Epithelial cell of esophagus (primary cell): ENCODE measurements around the gene ZNF844.
"Not testable (repeated sequence)": the region's sequence is repeated elsewhere in the genome, so short reads cannot be mapped to it uniquely, and the experiment has no call there.

ENCODE experiments used
- DNase-seq: peaks from one replicate; pipeline ENCODE4 v3.0.0; 2010; ENCODE audit warnings: low read depth
- H3K4me3 ChIP-seq: 2 replicates; pipeline ENCODE4 v1.5.1; 2011; ENCODE audit warnings: mild to moderate bottlenecking, low read length, control low read depth
- TF ChIP-seq, protein P1 (sequence below): IDR thresholded peaks from 2 replicates; pipeline ENCODE4 v1.5.1; 2011; ENCODE audit warnings: low read depth, mild to moderate bottlenecking, low read length, control low read depth, inconsistent platforms; ENCODE audit not compliant: insufficient read depth; ENCODE audit errors: missing control alignments

The ZNF844 gene

DNA sequence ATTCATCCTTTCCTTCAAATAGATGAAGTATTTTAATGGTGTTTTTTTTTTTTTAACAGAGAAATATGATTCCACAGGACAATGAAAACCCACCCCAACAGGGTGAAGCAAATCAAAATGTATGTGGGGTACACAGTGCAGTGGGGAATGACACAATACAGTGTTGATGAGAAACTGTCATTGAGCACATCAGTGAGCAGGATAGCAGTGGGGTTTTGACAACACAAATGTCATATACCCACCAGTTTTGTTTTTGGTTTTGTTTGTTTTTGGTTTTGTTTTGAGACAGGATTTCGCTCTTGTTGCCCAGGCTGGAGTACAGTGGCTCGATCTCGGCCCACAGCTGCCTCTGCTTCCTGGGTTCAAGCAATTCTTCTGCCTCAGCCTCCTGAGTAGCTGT, 29.2 kb downstream of the ZNF844 start:
- no peak for DNase-seq
- H3K4me3 ChIP-seq: no peak overlapping the region
- TF ChIP-seq, protein P1, sequence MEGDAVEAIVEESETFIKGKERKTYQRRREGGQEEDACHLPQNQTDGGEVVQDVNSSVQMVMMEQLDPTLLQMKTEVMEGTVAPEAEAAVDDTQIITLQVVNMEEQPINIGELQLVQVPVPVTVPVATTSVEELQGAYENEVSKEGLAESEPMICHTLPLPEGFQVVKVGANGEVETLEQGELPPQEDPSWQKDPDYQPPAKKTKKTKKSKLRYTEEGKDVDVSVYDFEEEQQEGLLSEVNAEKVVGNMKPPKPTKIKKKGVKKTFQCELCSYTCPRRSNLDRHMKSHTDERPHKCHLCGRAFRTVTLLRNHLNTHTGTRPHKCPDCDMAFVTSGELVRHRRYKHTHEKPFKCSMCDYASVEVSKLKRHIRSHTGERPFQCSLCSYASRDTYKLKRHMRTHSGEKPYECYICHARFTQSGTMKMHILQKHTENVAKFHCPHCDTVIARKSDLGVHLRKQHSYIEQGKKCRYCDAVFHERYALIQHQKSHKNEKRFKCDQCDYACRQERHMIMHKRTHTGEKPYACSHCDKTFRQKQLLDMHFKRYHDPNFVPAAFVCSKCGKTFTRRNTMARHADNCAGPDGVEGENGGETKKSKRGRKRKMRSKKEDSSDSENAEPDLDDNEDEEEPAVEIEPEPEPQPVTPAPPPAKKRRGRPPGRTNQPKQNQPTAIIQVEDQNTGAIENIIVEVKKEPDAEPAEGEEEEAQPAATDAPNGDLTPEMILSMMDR: no peak

DNA sequence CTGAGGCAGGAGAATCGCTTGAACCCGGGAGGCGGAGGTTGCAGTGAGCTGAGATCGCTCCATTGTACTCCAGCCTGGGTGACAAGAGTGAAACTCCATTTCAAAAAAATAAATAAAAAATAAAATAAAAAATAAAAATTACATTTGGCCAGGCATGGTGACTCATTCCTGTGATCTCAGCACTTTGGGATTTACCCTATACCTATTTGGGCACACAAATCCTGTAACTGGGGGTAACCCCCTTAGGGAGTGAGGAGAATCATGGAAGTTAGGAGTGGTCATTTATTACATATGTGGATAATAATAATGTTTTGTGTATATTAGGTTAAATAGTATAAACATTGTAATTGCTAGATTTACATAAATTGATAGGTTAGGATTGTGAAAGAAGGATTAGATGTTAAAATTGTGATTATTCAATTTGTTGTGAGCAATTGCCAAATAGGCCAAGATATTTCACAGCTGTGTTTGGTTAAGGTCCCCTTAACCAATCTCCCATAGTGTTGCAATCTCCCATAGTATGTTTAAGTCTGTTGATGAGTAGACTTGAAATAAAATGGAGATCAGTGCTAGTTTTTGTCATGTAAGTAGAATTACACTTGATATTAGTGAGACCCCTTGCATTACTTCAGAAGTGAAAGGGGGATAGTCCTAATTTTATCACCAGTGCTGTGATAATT, 30.7 kb downstream of the ZNF844 start:
- TF ChIP-seq, protein P1: no peak
- H3K4me3 ChIP-seq: no peak overlapping the region
- no peak for DNase-seq

DNA sequence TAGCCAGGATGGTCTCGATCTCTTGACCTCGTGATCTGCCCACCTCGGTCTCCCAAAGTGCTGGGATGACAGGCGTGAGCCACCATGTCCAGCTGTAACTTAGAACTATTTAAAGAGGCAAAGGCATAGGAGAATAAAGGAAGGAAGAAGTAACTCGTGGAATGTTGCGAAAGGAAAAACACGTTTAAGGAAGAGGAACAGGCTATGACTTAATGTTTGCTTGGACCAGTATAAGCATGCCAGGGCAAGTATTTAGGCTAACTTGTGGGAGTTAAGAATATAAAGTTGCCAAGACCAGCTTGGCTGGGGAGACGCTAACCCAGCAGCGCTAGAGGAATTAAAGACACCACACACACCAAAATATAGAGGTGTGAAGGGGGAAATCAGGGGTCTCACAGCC, 33.5 kb downstream of the ZNF844 start:
- peak; percentile 59 for DNase-seq

DNA sequence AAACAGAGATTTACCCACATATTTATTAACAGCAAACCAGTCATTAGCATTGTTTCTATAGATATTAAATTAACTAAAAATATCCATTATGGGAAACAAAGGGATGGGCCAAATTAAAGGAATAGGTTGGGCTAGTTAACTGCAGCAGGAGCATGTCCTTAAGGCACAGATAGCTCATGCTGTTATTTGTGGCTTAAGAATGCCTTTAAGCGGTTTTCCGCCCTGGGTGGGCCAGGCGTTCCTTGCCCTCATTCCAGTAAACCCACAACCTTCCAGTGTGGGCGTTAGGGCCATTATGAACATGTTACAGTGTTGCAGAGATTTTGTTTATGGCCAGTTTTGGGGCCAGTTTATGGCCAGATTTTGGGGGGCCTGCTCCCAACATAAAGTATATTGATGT, 39.4 kb downstream of the ZNF844 start:
- H3K4me3 ChIP-seq, DNase-seq: not testable (repeated sequence)

More for the DNA sequence above, 33.5 kb downstream of the ZNF844 start:
- TF ChIP-seq, protein P1: no peak
- H3K4me3 ChIP-seq: no peak overlapping the region

DNA sequence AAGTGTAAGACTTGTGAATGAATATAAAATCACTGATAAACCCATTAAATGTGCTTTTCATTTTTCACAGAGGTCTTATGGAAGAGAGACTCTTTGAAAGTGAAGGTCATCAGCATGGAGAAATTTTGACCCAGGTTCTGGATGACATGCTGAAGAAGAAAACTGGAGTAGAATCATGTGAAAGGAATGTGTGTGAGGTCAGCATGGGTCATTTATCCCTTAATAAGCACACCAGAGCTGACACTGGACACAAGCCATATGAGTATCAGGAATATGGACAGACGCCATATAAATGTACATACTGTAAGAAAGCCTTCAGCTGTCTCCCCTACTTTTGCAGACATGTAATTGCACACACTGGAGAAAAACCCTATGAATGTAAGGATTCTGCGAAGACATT, 46.6 kb downstream of the ZNF844 start:
- no peak for DNase-seq
- TF ChIP-seq, protein P1: no peak
- no peak overlapping the region for H3K4me3 ChIP-seq

DNA sequence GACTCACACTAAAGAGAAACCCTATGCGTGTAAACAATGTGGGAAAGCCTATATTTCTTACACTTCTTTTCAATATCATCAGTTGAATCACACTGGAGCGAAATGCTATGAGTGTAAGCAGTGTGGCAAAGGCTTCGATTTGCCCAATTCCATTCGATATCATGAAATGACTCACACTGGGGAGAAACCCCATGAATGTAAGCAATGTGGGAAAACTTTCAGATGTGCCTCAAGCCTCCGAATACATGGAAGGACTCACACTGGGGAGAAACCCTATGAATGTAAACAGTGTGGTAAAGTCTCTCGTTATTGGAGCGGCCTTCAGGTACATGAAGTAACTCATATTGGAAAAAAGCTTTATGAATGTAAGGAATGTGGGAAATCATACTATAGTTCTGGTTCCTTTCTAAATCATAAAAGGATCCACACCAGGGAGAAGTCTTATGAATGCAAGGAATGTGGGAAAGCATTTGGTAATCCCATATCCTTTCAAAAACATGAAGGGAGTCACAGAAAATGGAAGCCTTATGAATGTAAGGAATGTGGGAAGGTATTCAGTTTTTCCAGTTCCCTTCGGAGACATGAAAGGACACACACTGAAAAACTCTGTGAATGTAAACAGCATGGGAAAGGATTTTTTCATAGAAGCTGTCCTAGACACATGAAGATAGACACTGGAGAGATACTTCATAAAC, 47.6 kb downstream of the ZNF844 start:
- no peak overlapping the region for H3K4me3 ChIP-seq
- TF ChIP-seq, protein P1: no peak
- no peak for DNase-seq

DNA sequence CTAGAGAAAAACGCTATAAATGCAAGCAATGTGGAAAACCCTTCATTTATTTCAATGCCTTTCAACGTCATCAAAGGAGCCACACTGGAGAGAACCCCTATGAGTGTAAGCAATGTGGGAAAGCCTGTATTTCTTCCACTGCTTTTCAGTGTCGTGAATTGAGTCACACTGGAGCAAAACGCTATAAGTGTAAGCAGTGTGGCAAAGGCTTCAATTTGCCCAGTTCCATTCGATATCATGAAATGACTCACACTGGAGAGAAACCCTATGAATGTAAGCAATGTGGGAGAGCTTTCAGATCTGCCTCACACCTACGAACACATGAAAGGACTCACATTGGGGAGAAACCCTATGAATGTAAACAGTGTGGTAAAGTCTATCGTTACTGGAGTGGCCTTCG, 48.2 kb downstream of the ZNF844 start:
- DNase-seq: no peak
- H3K4me3 ChIP-seq: no peak overlapping the region
- TF ChIP-seq, protein P1: no peak
